Measurements from ENCODE around the gene RHOBTB3.

GRCh38 chr5:95731571-95732554 lies 727 bp downstream of the RHOBTB3 start:
- TF ChIP-seq, protein P1, sequence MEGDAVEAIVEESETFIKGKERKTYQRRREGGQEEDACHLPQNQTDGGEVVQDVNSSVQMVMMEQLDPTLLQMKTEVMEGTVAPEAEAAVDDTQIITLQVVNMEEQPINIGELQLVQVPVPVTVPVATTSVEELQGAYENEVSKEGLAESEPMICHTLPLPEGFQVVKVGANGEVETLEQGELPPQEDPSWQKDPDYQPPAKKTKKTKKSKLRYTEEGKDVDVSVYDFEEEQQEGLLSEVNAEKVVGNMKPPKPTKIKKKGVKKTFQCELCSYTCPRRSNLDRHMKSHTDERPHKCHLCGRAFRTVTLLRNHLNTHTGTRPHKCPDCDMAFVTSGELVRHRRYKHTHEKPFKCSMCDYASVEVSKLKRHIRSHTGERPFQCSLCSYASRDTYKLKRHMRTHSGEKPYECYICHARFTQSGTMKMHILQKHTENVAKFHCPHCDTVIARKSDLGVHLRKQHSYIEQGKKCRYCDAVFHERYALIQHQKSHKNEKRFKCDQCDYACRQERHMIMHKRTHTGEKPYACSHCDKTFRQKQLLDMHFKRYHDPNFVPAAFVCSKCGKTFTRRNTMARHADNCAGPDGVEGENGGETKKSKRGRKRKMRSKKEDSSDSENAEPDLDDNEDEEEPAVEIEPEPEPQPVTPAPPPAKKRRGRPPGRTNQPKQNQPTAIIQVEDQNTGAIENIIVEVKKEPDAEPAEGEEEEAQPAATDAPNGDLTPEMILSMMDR (IDR thresholded peaks at IDR 0.05 in 2 of 3, conservative IDR thresholded peaks at IDR 0.05 in 1 of 3; ENCODE audit: borderline replicate concordance in 1 of 3, insufficient read depth in 1 of 3, low read depth in 2 of 3, low read length in 2 of 3), result no peak
- no peak for TF ChIP-seq POLR2AphosphoS5 (IDR thresholded peaks at IDR 0.05; ENCODE audit: low read depth, low read length)
- peak; percentile 11 for TF ChIP-seq POLR2A (IDR thresholded peaks at IDR 0.05; ENCODE audit: borderline replicate concordance, extremely low read depth, insufficient read depth, insufficient read length)
- TF ChIP-seq MAX (IDR thresholded peaks at IDR 0.05), result no peak
- TF ChIP-seq ZNF274 (IDR thresholded peaks at IDR 0.05; ENCODE audit: low read depth, low read length), result no peak
- no peak for TF ChIP-seq EZH2 (IDR thresholded peaks at IDR 0.05)
- no peak for TF ChIP-seq EGR1 (IDR thresholded peaks at IDR 0.05; ENCODE audit: low read depth)
- TF ChIP-seq, protein P2, sequence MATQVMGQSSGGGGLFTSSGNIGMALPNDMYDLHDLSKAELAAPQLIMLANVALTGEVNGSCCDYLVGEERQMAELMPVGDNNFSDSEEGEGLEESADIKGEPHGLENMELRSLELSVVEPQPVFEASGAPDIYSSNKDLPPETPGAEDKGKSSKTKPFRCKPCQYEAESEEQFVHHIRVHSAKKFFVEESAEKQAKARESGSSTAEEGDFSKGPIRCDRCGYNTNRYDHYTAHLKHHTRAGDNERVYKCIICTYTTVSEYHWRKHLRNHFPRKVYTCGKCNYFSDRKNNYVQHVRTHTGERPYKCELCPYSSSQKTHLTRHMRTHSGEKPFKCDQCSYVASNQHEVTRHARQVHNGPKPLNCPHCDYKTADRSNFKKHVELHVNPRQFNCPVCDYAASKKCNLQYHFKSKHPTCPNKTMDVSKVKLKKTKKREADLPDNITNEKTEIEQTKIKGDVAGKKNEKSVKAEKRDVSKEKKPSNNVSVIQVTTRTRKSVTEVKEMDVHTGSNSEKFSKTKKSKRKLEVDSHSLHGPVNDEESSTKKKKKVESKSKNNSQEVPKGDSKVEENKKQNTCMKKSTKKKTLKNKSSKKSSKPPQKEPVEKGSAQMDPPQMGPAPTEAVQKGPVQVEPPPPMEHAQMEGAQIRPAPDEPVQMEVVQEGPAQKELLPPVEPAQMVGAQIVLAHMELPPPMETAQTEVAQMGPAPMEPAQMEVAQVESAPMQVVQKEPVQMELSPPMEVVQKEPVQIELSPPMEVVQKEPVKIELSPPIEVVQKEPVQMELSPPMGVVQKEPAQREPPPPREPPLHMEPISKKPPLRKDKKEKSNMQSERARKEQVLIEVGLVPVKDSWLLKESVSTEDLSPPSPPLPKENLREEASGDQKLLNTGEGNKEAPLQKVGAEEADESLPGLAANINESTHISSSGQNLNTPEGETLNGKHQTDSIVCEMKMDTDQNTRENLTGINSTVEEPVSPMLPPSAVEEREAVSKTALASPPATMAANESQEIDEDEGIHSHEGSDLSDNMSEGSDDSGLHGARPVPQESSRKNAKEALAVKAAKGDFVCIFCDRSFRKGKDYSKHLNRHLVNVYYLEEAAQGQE (IDR thresholded peaks at IDR 0.05; ENCODE audit: low read depth), result no peak
- TF ChIP-seq YY1 (IDR thresholded peaks at IDR 0.05; ENCODE audit: extremely low read depth, insufficient replicate concordance, low read depth, low read length), result no peak
